Psoas muscle (tissue), 8 donors: ENCODE data around the gene LRBA. TPM values are rescaled to one million over a fixed set of nuclear protein-coding genes. Genes with fewer than 3 reads are reported as not detected.
"Not testable (repeated sequence)": the region's sequence is repeated elsewhere in the genome, so short reads cannot be mapped to it uniquely, and the experiment has no call there.

Experiments
- ATAC-seq, 4 donors: fragments of 200-7000 bp; cut with Tn5 transposase; one replicate each; pipeline ENCODE4 v1.9.1; 2020; ENCODE audit warnings: moderate library complexity in 3 of 4, mild to moderate bottlenecking in 2 of 4
- DNase-seq, 2 donors: peaks; one replicate each; pipeline ENCODE4 v3.0.0-alpha.2; 2020
- H3K27ac ChIP-seq: fragments of 200-600 bp; one replicate; pipeline ENCODE4 v1.8.0; 2022
- H3K27me3 ChIP-seq, 3 donors: fragments of 200-600 bp in 1 of 3; one replicate each; pipeline versions ENCODE4 v1.6.1 to v1.8.0; 2013 to 2022; ENCODE audit warnings: low read length in 2 of 3, mild to moderate bottlenecking in 2 of 3, moderate library complexity in 1 of 3; ENCODE audit not compliant: insufficient read depth in 3 of 3
- H3K36me3 ChIP-seq, 2 donors: fragments of 200-600 bp in 1 of 2; one replicate each; pipeline versions ENCODE4 v1.6.1 to v1.8.0; 2013 to 2022; ENCODE audit warnings: low read depth in 1 of 2, mild to moderate bottlenecking in 1 of 2, moderate library complexity in 1 of 2; ENCODE audit not compliant: insufficient read depth in 1 of 2
- H3K4me1 ChIP-seq: fragments of 200-600 bp; one replicate; pipeline ENCODE4 v1.8.0; 2022
- H3K4me3 ChIP-seq: fragments of 200-600 bp; one replicate; pipeline ENCODE4 v1.8.0; 2022; ENCODE audit warnings: mild to moderate bottlenecking
- H3K9me3 ChIP-seq: fragments of 200-600 bp; one replicate; pipeline ENCODE4 v1.8.0; 2022
- CTCF ChIP-seq: fragments of 200-600 bp; IDR thresholded peaks from one replicate; pipeline ENCODE4 v1.8.0; 2022; ENCODE audit warnings: antibody characterized with exemption
- WGBS, 3 donors: extraction: QIAGEN DNeasy Blood & Tissue Kit; methylation state at CpG; one replicate each; pipeline versions ENCODE4 v1.1.6 to v1.1.7; 2013; 5-methylcytosine and 5-hydroxymethylcytosine counted together
- intact Hi-C, 2 donors: fragments of 100-400 bp; cut with DNase I; formaldehyde crosslinking; loops; one replicate each; pipeline versions ENCODE4 v1.11.0 to v1.14.2; 2022
- polyA plus RNA-seq, 3 donors: library from polyadenylated mRNA; stranded (reverse); fragments of 200-250 nt; gene quantifications; one replicate each; pipeline ENCODE4 v1.2.3, GENCODE V29; 2013
- total RNA-seq, 4 donors: library from RNA; stranded (reverse); fragmentation: NEBNext Ultra II Directional in 2 of 4; extraction: Animal tissue kit (Norgen Biotek cat#: 25700) in 2 of 4; gene quantifications; one replicate each; pipeline versions ENCODE4 v1.2.1 to v1.2.4, GENCODE V29; 2021 to 2023
- donor health status: healthy with polysubstance abuse.
- donor health status: DM: no; HTN: no; CAD: no; lungs with moderate emphysema.
- donor health status: Bipolar disorder and iron deficiency.
- donor health status: healthy.
- donor health status: DM: yes; HTN: yes; CAD: no.
- donor health status: DM: no; HTN: no; CAD: no.
- donor health status: DM: no; HTN: no; CAD: no.
- donor health status: DM: yes; HTN: yes; CAD: no.

Gene LRBA
- total and polyA plus RNA-seq, 7 donors = 2.9 to 10.6 (median 6.4) TPM

- Histone ChIP-seq H3K4me1 (no peaks in the 10 kb centered on the region), H3K9me3 (no peaks in the 10 kb centered on the region), H3K27ac (no peak overlapping the region), H3K36me3 (no peaks in the 10 kb centered on the region), H3K4me3 (no peak overlapping the region), H3K27me3 (no peaks in the 10 kb centered on the region)
- WGBS, 3 donors = 73 to 77% (median 74%) methylated on average over 4 of the region's 4 CpGs
- intact Hi-C loops = no loop called here
- ATAC-seq (no peak), DNase-seq (no peak)
- TF ChIP-seq CTCF = no peak
Measured at GRCh38 chr4:150569998-150570535, 445.0 kb downstream of the LRBA start.

GRCh38 chr4:150569384-150569987, 445.6 kb downstream of the LRBA start:
- Histone ChIP-seq H3K27ac (no peak overlapping the region), H3K9me3 (no peaks in the 10 kb centered on the region), H3K27me3 (no peaks in the 10 kb centered on the region), H3K4me3 (no peak overlapping the region), H3K36me3 (no peaks in the 10 kb centered on the region), H3K4me1 (no peaks in the 10 kb centered on the region)
- DNase-seq (no peak), ATAC-seq (no peak)
- WGBS, 3 donors = 66 to 75% (median 69%) methylated on average over 5 of the region's 5 CpGs
- intact Hi-C loops = no loop called here
- TF ChIP-seq CTCF = no peak

GRCh38 chr4:150567070-150567469, 448.0 kb downstream of the LRBA start:
- no peak for ATAC-seq
- WGBS, 3 donors = 90 to 94% (median 93%) methylated on average over 3 of the region's 3 CpGs

GRCh38 chr4:150564967-150565366, 450.1 kb downstream of the LRBA start:
- intact Hi-C loops, H3K27me3 ChIP-seq, ATAC-seq, H3K36me3 ChIP-seq, H3K9me3 ChIP-seq, DNase-seq, H3K27ac ChIP-seq, H3K4me1 ChIP-seq, H3K4me3 ChIP-seq: not testable (repeated sequence)
- WGBS, 3 donors = 95 to 99% (median 97%) methylated on average over 2 of the region's 2 CpGs

More at GRCh38 chr4:150567070-150567469, 448.0 kb downstream of the LRBA start:
- no peak for DNase-seq
- H3K9me3 ChIP-seq = peaks cover 3% of the 10 kb centered on the region
- no peak overlapping the region for H3K27ac ChIP-seq
- H3K4me1 ChIP-seq = no peaks in the 10 kb centered on the region
- H3K27me3 ChIP-seq = no peaks in the 10 kb centered on the region
- H3K36me3 ChIP-seq = no peaks in the 10 kb centered on the region
- intact Hi-C loops = no loop called here
- TF ChIP-seq CTCF = no peak
- H3K4me3 ChIP-seq = no peak overlapping the region

- Histone ChIP-seq H3K9me3 (peaks cover 3% of the 10 kb centered on the region), H3K4me3 (no peak overlapping the region), H3K4me1 (no peaks in the 10 kb centered on the region), H3K36me3 (no peaks in the 10 kb centered on the region), H3K27me3 (no peaks in the 10 kb centered on the region), H3K27ac (no peak overlapping the region)
- no peak for TF ChIP-seq CTCF
- DNase-seq (no peak), ATAC-seq (no peak)
- intact Hi-C loops = no loop called here
Measured at GRCh38 chr4:150562751-150563150, 452.3 kb downstream of the LRBA start.
